Measurements from ENCODE around the gene REL. TPM values are rescaled to one million over a fixed set of nuclear protein-coding genes. Genes with fewer than 3 reads are reported as not detected.
A peak's percentile ranks its signal among the peaks of the same experiment; 100 is the strongest.

The REL gene
- total RNA-seq: 10 to 100 TPM; 23.3 to 93.0 TPM

DNA sequence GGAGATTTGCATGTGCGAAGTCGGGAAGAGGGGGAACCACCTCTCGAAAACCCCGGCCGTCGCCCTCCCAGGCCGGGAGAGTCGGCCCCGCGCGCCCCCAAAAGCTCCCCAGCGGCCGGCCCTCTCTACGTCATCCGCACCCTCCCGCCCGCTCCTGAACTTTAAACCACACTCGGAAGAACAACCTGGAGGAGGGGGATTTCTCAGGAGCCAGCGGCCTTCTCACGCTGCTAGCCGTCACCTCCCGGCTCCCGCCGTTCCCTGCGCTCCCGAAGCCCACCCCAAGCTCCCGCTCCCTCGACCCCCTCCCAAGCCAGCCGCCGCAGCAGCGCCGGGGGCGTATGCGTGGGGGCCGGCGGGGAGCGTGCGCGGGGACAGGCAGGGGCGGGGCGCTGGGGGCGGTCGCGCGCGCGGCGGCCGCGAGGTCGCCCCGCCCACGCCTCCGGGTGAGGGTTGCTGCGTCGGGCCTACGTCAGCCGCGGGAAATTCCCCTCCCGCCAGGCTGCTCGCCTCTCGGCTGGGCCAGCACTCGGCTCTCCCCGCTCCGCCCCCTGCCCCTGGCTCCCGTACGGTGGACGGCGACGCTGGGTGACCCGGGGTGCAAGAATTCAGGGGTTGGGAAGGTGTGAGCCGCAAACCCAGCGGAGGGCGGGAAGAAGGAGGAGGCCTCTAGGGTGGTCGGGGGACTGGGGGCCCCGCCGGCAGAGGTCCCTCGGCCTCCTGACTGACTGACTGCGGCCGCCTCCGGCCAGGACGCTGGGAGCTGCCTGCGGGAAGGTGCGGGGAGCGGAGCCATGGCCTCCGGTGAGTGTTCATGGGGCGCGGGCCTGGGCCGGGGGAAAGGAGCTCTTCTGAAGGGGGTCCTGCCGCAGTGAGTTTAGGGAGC lies at the start of gene REL:
REL (plus strand) TSS at position 528 of the 886 bp plus-strand sequence; CDS start at position 795, 267 bp downstream.
- peak within 1 kb of the TSS; percentile 96 to 97 for H3K27ac Mint-ChIP-seq
- no peaks in the 10 kb centered on the region for H3K9me3 Mint-ChIP-seq
- DNase-seq (ENCODE audit: low spot score in 2 of 2): peak; percentile 89 to 96
- peaks cover 18 to 27% of the 10 kb centered on the region in 2 donors for H3K36me3 Mint-ChIP-seq
- peak; percentile 88 to 93 for ATAC-seq

DNA sequence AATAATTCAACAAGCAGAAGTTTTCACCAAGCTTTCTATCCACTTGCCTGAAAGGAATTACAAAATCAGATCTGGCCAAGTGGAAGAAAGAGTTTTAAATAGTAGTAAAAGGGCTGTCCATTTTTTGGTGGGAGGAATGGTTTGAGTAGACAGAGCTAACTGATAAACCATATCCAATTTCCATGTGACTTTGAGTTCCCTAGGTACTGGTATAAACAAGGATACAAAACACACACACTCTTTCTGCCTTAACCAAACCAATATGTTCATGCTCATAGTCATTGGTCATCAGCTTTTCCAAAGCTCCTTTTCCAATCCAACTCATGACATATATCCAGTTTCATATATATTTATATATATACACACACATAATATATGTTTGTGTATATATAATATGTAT lies 49.5 kb upstream of the REL start:
- Mint-ChIP-seq H3K9me3 (peaks cover 0 to 13% of the 10 kb centered on the region in 2 donors), H3K27ac (no peak overlapping the region), H3K36me3 (peaks cover 6% of the 10 kb centered on the region in 2 donors)
- no peak for ATAC-seq
- no peak for DNase-seq (ENCODE audit: low spot score in 2 of 2)

DNA sequence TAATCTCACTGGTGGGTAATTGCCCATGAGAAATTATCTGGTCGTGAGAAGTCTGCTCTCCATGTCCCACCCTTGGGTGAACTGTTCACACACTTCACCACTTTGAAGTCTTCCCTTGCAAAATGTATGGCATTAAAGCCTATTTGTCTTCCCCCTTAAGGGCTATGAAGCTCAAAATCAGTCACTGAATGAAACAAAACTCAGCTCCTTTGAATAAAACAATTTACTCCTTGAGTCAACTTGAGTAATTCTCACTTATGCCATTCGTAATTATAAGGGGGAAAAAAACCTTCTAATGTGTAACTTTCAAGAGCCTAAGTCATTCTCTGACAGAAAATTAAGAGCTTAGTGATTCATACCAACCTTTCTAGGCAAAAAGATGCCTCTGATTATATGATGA lies 48.8 kb upstream of the REL start:
- H3K27ac Mint-ChIP-seq: peak overlapping the region in 1 of 2 donors; percentile 76
- peak; percentile 85 to 93 for ATAC-seq
- DNase-seq (ENCODE audit: low spot score in 2 of 2): no peak
- H3K36me3 Mint-ChIP-seq: peaks cover 6% of the 10 kb centered on the region in 2 donors
- peaks cover 0 to 13% of the 10 kb centered on the region in 2 donors for H3K9me3 Mint-ChIP-seq

DNA sequence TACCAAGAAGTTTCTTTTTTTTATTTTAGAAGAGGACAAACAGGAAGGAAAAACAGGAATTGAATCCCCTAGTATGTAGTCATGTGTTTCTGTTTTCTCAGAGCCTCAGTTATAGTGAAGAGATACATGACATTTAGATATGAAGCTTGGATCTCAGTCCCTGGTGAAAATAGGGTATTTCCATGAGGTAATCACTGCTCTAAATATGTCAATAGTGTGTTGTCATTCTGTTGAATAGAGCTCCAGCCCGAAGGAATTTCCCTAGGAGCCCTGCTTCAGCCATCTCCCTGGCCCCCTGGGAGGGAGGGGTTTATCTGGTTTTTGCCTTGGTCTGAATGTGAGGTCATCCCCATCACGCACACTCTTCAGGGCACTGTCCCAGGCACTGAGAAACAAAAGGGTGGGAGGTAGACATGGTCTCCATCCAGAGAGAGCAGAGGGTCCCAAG lies 47.1 kb upstream of the REL start:
- Mint-ChIP-seq H3K27ac (peak overlapping the region in 1 of 2 donors; percentile 76), H3K36me3 (peaks cover 6% of the 10 kb centered on the region in 2 donors), H3K9me3 (peaks cover 0 to 13% of the 10 kb centered on the region in 2 donors)
- ATAC-seq: no peak
- DNase-seq (ENCODE audit: low spot score in 2 of 2): no peak

DNA sequence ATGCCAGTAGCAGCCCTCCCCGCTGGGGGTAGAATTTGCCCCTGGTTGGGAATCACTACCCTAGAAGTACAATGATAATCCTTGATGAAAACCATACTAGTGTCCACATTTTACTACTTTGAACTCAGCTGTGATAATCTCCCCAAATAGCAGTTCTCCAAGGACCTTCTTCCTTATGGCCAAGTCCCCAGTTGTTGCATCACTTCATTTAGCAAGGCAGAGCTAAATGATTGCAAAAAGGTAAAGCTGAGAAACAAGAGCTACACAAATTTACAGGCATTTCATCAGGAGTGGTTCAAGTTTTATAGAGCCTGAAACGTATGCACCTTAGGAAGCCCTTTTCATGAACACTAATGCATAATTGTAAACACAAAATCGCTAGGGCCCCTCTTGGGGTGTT lies 44.9 kb upstream of the REL start:
- no peak for DNase-seq (ENCODE audit: low spot score in 2 of 2)
- Mint-ChIP-seq H3K27ac (no peak overlapping the region), H3K9me3 (peaks cover 0 to 8% of the 10 kb centered on the region in 2 donors), H3K36me3 (peaks cover 6% of the 10 kb centered on the region in 2 donors)
- no peak for ATAC-seq

DNA sequence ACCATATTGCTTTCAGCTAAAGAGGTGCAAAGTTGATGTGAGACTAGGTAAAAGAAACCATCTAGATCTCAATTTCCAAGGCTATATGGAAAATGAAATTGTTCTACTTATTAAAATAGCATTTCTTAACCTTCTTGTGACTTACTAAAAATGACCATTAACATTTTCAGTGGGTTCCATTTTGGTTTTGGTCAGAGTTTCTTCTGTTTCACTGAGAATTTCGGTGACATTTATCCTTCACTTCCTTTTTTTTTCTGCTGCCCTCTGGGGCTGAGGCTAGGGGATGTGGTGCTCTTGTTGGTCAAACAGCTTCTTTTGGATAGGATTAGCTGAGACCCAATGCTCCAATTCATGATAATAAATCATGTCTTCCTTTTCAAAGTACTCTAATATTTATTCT lies 44.3 kb upstream of the REL start:
- ATAC-seq (no peak), DNase-seq (ENCODE audit: low spot score in 2 of 2) (no peak)
- H3K36me3 Mint-ChIP-seq: peaks cover 6% of the 10 kb centered on the region in 2 donors
- peaks cover 0 to 8% of the 10 kb centered on the region in 2 donors for H3K9me3 Mint-ChIP-seq
- H3K27ac Mint-ChIP-seq: no peak overlapping the region

DNA sequence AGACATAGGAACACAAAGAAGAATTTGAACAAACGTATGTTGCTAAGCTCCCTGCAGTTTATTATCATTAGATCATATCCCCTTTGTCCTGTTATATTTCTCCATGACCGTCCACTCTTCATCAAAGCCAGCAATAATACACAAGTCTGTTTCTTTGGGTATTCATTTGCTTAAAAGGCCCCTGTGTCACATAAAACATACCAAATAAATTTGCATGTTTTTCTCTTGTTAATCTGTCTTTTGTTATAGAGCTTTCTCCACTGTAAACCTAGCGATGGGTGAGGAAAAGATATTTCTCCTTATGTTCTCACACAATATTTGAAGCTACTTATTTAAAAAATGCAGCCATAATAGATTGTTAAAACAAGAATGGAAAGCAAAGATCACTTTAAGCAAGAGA lies 42.9 kb upstream of the REL start:
- ATAC-seq (no peak), DNase-seq (ENCODE audit: low spot score in 2 of 2) (no peak)
- H3K27ac Mint-ChIP-seq: no peak overlapping the region
- peaks cover 6% of the 10 kb centered on the region in 2 donors for H3K36me3 Mint-ChIP-seq
- peaks cover 0 to 8% of the 10 kb centered on the region in 2 donors for H3K9me3 Mint-ChIP-seq

DNA sequence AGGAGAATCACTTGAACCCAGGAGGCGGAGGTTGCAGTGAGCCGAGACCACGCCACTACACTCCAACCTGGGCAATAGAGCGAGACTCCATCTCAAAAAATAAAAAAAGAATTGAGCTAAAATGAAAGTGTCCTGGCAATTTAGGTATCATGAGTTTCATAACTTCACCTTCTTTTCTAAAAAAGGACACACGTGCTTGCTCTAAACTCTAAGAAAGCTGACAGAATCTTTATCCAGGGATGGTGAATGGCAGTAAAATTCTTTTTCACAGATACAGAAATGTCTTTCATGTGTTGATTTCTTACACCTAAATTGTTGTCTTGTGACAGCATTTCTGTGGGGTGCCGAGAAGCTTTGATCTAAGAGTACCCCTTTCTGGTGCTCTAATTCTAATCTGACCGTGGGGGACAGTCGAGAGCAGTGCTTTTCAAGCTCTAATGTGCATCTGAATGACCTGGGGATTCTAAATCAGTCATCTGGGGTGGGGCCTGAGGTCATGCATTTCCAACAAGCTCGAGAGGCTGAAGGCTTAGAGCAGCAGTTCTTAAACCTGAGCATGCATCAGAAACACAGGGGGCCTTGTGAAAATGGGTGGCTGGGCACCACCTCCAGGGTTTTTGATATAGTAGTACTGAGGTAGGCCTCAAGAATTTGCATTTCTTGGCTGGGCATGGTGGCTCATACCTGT lies 42.1 kb upstream of the REL start:
- Mint-ChIP-seq H3K27ac (no peak overlapping the region), H3K9me3 (peaks cover 0 to 4% of the 10 kb centered on the region in 2 donors), H3K36me3 (peaks cover 5 to 6% of the 10 kb centered on the region in 2 donors)
- DNase-seq (ENCODE audit: low spot score in 2 of 2): no peak
- ATAC-seq: peak in 1 of 2 donors; percentile 30

DNA sequence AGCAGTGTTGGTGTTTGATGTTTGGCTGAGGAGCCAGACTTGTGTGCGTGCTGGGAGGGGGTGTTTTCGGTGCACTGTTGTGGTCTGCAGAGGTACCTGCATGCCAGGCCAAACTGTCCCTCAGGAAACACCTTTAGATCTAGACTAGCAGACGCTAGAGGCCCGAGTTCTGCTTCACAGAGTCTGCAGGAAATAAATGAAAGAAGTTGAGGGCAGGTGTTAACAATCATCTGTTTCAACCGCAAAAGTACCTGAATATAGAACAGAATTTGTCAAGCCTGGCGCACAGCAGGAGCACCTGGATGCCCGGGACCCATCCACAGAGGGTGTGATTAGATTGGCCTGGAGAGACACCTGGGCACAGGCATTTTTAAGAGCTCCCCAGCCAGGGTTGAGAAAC lies 40.5 kb upstream of the REL start:
- Mint-ChIP-seq H3K36me3 (peaks cover 0 to 2% of the 10 kb centered on the region in 2 donors), H3K27ac (no peak overlapping the region), H3K9me3 (peaks cover 0 to 3% of the 10 kb centered on the region in 2 donors)
- ATAC-seq (peak; percentile 49 to 55), DNase-seq (ENCODE audit: low spot score in 2 of 2) (no peak)

DNA sequence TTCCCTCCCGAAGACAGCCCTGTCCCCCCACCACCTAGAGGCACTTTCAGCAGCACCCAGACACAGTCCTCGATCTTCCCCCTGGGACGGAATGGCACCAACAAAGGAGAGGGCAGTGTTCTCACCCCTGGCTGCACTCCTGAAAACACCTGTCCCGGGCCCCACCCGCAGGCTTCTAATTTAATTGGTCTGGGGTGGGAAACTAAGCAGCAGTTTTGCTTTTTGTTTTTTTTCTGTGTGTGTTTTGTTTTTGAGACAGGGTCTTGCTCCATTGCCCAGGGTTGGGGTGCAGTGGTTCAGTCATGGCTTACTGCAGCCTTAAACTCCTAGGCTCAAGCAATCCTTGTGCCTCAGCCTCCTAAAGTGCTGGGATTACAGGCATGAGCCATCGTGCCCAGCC lies 38.4 kb upstream of the REL start:
- DNase-seq (ENCODE audit: low spot score in 2 of 2): no peak
- Mint-ChIP-seq H3K27ac (no peak overlapping the region), H3K9me3 (peaks cover 0 to 11% of the 10 kb centered on the region in 2 donors), H3K36me3 (peaks cover 0 to 11% of the 10 kb centered on the region in 2 donors)
- no peak for ATAC-seq

DNA sequence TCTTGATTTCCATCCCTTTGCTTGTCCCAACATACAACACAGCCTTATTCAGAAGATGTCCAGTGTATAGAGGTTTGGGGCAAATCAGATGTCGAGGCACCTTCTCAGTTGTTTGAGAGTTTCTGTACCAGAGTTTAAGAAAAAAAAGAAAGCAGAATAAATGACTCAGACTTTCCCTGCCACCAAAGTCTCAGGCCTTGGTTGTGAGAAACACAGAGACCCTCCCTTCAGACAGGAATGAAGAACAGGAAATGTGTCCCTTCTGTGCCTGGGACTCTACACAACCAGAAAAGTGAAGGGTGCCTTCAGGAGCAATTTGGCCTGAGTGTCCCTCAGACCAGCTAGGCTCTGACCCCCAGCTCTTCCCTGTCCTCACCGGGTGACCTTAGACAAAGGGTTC lies 37.3 kb upstream of the REL start:
- Mint-ChIP-seq H3K36me3 (peaks cover 0 to 11% of the 10 kb centered on the region in 2 donors), H3K27ac (no peak overlapping the region), H3K9me3 (peaks cover 0 to 11% of the 10 kb centered on the region in 2 donors)
- ATAC-seq (peak; percentile 80 to 83), DNase-seq (ENCODE audit: low spot score in 2 of 2) (peak in 1 of 2 donors; percentile 16)

DNA sequence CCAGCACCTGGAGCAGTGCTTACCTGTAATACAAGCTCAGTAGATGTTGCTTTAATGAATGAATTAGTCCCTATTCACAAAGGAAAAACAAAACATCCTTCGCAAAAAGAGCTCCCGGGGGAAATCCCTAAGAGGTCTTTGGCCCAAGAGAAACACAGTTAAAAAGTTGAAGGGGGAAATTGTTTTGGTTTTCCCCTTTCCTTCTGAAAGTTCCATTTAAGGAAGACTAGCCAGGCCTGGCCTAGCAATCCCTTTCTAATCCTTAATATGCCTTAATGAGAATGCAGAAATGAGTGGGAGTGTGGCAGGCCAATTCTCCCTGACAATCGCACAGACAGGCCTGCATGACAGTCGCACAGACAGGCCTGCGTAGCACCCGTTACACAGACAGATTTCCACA lies 33.5 kb upstream of the REL start:
- peaks cover 0 to 11% of the 10 kb centered on the region in 2 donors for H3K36me3 Mint-ChIP-seq
- DNase-seq (ENCODE audit: low spot score in 2 of 2) (no peak), ATAC-seq (no peak)
- peaks cover 0 to 11% of the 10 kb centered on the region in 2 donors for H3K9me3 Mint-ChIP-seq
- H3K27ac Mint-ChIP-seq: no peak overlapping the region

DNA sequence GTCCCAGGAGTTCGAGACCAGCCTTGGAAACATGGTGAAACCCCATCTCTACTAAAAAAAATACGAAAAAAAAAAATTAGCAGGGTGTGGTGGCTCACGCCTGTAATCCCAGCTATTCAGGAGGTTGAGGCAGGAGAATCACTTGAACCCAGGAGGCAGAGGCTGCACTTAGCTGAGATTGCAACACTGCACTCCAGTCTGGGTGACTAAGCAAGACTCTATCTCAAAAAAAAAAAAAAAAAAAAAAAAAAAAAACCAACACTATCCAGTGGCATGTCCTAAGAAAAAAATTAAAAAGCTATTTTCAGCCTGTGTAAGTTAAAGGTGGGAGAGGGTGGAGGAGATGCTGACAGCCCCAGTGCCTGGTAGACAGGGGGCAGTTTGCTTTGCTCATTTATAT lies 32.2 kb upstream of the REL start:
- Mint-ChIP-seq H3K36me3 (peaks cover 0 to 11% of the 10 kb centered on the region in 2 donors), H3K9me3 (peaks cover 0 to 11% of the 10 kb centered on the region in 2 donors), H3K27ac (no peak overlapping the region)
- ATAC-seq: no peak
- no peak for DNase-seq (ENCODE audit: low spot score in 2 of 2)

DNA sequence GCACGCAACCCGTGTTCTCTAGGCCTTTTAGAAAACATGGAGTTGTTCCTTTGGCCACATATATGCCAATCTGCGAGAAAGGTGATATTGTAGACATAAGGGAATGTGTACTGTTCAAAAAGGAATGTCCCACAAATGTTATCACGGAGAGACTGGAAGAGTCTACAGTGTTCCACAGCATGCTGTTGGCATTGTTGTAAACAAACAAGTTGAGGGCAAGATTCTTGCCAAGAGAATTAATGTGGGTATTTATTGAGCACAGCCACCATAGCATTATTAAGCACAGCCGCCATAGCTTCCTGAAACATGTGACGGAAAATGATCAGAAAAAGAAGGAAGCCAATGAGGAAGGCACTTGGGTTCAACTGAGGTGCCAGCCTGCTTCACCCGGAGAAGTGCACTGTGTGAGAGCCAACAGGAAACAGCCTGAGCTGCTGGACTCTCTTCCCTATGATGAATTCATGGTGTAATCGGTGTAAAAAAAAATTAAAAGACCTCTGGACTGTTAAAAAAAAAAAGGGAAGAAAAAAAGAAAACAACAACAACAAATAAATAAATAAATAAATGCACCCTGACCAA lies 29.0 kb upstream of the REL start:
- ATAC-seq (no peak), DNase-seq (ENCODE audit: low spot score in 2 of 2) (no peak)
- Mint-ChIP-seq H3K9me3 (no peaks in the 10 kb centered on the region), H3K36me3 (no peaks in the 10 kb centered on the region), H3K27ac (no peak overlapping the region)

DNA sequence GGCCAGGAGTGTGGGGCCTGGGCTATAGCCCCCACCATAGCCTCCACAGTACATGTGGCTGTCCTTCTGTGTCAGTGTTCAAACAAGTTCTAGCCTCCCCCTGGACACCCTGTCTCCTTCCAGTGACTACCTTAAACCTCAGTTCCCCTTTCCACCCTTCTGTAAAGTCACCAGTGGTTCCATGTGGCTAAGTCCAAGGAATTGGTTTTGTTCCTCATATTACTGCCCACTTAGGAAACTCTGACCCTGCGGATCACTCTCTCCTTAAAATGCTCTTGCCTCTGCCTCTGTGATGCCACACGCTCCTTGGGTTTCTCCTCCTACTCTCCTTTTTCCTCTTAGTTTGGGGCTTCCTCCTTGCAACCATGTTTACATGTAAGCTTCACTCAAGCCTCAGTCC lies 27.8 kb upstream of the REL start:
- Mint-ChIP-seq H3K9me3 (no peaks in the 10 kb centered on the region), H3K27ac (no peak overlapping the region), H3K36me3 (no peaks in the 10 kb centered on the region)
- DNase-seq (ENCODE audit: low spot score in 2 of 2) (no peak), ATAC-seq (no peak)

DNA sequence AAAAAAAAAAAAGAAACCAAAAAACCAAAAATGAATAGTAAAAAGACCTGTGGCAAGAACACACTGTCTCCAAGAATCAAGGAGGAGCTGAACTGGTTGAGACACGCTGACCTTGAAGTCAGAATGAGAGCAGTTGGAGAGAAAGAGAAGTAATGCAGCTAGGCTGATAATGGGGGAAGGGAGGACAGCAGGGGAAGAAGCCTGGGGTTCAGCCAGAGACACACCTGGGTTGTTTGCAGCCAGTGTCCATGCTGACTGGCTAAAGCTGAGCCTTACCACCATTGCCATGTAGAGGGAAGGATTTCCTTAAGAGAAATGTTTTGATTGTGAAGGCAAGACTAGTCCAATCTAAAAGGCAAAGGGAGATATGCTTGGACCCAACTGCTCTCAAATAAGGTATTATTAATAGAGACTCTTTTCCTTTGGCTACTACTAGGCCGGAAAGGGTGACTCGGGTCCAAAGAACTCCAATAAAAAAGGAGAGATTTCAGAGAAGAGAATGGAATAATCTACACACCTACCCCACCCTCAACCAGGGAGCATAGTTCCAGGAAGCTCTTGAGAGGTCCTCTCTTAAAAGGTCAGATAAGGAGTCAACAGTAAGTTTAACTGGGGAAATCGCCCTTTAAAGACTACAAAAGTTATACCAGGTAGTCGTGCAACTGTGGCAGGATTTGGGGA lies 25.2 kb upstream of the REL start:
- no peaks in the 10 kb centered on the region for H3K9me3 Mint-ChIP-seq
- ATAC-seq (no peak), DNase-seq (ENCODE audit: low spot score in 2 of 2) (no peak)
- H3K27ac Mint-ChIP-seq: no peak overlapping the region
- H3K36me3 Mint-ChIP-seq: no peaks in the 10 kb centered on the region

Measured in activated naive CD4-positive, alpha-beta T cell treated with anti-CD3 and anti-CD28 coated beads, Interleukin-2, amount 50 U/mL, for 72 hours (primary cell).